ENCODE measurements around the gene PLRG1. TPM values are rescaled to one million over a fixed set of nuclear protein-coding genes. Genes with fewer than 3 reads are reported as not detected.

Gene PLRG1
- total and polyA plus RNA-seq, 2 donors (not counting 1 experiment from before 2014, with no cell fraction given) = 72.5 to 101 TPM

DNA sequence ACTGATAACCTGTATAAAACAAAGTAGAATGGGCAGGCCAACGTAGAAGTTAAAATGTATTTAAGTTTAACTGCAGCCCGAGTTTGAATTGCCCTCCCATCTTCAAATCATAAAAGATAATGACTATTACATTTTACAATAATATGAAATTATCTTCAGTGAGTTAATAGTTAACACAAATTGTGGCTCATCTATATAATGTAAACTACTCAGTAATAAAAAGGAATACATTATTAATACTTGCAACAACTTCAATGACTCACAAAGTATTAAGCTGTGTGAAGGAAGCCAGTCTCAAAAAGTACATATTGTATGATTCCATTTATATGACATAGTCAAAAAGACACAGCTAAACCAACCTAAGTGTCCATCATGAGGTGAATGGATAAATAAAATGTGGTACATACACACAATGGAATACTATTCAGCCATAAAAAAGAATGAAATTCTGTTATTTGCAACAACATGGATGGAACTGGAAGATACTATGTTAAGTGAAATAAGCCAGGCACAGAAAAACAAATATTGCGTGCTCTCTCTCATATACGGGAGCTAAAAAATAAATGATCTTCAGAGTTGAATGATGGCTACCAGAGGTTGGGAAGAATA lies 7.8 kb downstream of the PLRG1 start:
- H3K9ac ChIP-seq (ENCODE audit: insufficient read depth, low read length) = no peak overlapping the region
- no peaks in the 10 kb centered on the region for H3K4me1 ChIP-seq (ENCODE audit: control insufficient read depth, extremely low read depth, insufficient read depth, low read length)
- H3K4me3 ChIP-seq (replicated peaks in 1 of 4; ENCODE audit: control extremely low read depth in 1 of 4, insufficient read depth in 1 of 4, low read depth in 3 of 4, low read length in 4 of 4) = no peak overlapping the region
- DNase-seq (ENCODE audit: low read depth in 2 of 2) = no peak
- no peaks in the 10 kb centered on the region for H3K9me3 ChIP-seq (ENCODE audit: control insufficient read depth, insufficient read depth, low read depth, low read length)
- no peak overlapping the region for H3K27ac ChIP-seq (ENCODE audit: insufficient read depth, low read length)
- H3K27me3 ChIP-seq (ENCODE audit: control insufficient read depth, insufficient read depth, low read length) = no peaks in the 10 kb centered on the region
- no peak overlapping the region for H2AFZ ChIP-seq (ENCODE audit: low read length)
- H3K4me2 ChIP-seq (ENCODE audit: extremely low read depth, insufficient read depth, low read length) = no peak overlapping the region
- peaks cover 11% of the 10 kb centered on the region for H3K36me3 ChIP-seq (ENCODE audit: control insufficient read depth, insufficient read depth, low read length)
- no peaks in the 10 kb centered on the region for H3K79me2 ChIP-seq (ENCODE audit: control insufficient read depth, insufficient read depth, low read length)
- TF ChIP-seq EZH2 (IDR thresholded peaks at IDR 0.05; ENCODE audit: low read length, missing control alignments) = no peak
- TF ChIP-seq, protein P1, sequence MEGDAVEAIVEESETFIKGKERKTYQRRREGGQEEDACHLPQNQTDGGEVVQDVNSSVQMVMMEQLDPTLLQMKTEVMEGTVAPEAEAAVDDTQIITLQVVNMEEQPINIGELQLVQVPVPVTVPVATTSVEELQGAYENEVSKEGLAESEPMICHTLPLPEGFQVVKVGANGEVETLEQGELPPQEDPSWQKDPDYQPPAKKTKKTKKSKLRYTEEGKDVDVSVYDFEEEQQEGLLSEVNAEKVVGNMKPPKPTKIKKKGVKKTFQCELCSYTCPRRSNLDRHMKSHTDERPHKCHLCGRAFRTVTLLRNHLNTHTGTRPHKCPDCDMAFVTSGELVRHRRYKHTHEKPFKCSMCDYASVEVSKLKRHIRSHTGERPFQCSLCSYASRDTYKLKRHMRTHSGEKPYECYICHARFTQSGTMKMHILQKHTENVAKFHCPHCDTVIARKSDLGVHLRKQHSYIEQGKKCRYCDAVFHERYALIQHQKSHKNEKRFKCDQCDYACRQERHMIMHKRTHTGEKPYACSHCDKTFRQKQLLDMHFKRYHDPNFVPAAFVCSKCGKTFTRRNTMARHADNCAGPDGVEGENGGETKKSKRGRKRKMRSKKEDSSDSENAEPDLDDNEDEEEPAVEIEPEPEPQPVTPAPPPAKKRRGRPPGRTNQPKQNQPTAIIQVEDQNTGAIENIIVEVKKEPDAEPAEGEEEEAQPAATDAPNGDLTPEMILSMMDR (conservative IDR thresholded peaks at IDR 0.05 in 1 of 2, IDR thresholded peaks at IDR 0.05 in 1 of 2; ENCODE audit: low read depth in 1 of 2, low read length in 2 of 2) = no peak
- H4K20me1 ChIP-seq (ENCODE audit: control insufficient read depth, extremely low read depth, insufficient read depth, low read length) = no peaks in the 10 kb centered on the region

DNA sequence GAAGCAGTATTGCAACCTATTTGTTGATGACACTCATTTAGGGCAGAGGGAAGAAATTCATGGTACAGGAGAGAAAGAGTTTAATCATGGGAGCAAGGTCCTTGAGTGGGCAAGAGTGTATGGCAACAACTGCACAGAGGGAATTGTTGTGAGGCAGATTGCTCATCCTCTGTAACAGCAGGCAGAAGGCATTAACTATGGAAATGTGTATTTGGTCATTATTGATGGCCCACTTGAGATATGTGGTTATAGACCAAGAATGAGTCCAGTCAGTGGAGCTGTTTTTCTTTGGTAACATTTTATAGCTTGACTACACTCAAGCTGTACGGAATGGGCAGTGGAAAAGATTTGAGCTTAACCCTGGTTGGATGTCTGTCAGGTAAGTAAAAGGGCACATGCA lies 15.9 kb downstream of the PLRG1 start:
- DNase-seq (ENCODE audit: low read depth in 2 of 2) = no peak
- Histone ChIP-seq H3K9me3 (ENCODE audit: control insufficient read depth, insufficient read depth, low read depth, low read length) (no peaks in the 10 kb centered on the region), H3K27ac (ENCODE audit: insufficient read depth, low read length) (no peak overlapping the region)

DNA sequence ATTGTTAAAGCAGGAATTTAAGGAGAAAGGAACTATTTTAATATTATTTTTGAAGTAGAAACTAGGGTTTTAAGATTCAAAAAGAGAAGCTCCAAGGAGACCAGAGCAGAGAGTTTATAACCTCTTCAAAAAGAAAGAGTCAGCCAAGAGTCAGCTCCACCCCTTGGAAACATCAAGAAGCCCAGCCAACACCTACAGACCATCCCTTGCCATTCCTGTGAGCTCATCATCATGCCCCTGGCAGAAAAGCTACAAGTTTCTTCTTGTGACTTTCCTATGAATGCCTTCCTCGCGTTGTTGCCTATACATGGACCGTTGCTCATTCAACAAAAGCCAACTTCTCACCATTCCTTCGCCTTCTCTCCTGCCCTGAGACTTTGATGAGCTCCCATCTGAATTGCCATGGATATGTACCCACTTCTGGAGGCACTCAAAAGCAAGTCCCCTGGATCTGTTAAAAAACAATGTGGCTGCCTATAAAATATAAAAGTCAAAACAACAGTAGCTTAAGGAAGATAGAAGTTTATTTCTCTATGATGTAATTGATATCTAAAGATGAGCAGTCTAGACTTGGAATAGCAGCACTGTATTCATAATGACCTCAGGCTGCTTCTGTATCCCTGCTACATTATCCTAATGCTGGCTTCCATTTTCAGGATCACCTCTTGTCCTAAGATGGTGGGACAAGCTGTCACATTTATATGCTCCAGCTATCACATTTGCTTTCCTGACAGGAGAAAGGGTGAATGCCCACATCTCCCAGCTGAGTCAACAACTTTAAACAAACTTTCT lies 20.3 kb downstream of the PLRG1 start:
- Histone ChIP-seq H3K4me2 (ENCODE audit: extremely low read depth, insufficient read depth, low read length) (no peak overlapping the region), H3K4me1 (ENCODE audit: control insufficient read depth, extremely low read depth, insufficient read depth, low read length) (no peaks in the 10 kb centered on the region), H3K27ac (ENCODE audit: insufficient read depth, low read length) (no peak overlapping the region), H3K36me3 (ENCODE audit: control insufficient read depth, insufficient read depth, low read length) (no peaks in the 10 kb centered on the region), H2AFZ (ENCODE audit: low read length) (no peak overlapping the region), H3K79me2 (ENCODE audit: control insufficient read depth, insufficient read depth, low read length) (no peaks in the 10 kb centered on the region), H3K27me3 (ENCODE audit: control insufficient read depth, insufficient read depth, low read length) (no peaks in the 10 kb centered on the region), H3K9me3 (ENCODE audit: control insufficient read depth, insufficient read depth, low read depth, low read length) (no peaks in the 10 kb centered on the region), H3K4me3 (replicated peaks in 1 of 4; ENCODE audit: control extremely low read depth in 1 of 4, insufficient read depth in 1 of 4, low read depth in 3 of 4, low read length in 4 of 4) (no peak overlapping the region), H4K20me1 (ENCODE audit: control insufficient read depth, extremely low read depth, insufficient read depth, low read length) (no peaks in the 10 kb centered on the region), H3K9ac (ENCODE audit: insufficient read depth, low read length) (no peak overlapping the region)
- peak in 1 of 2 donors; percentile 45 for DNase-seq (ENCODE audit: low read depth in 2 of 2)
- TF ChIP-seq EZH2 (IDR thresholded peaks at IDR 0.05; ENCODE audit: low read length, missing control alignments) = no peak
- TF ChIP-seq, protein P1 (conservative IDR thresholded peaks at IDR 0.05 in 1 of 2, IDR thresholded peaks at IDR 0.05 in 1 of 2; ENCODE audit: low read depth in 1 of 2, low read length in 2 of 2) = no peak

More for the DNA sequence above, 15.9 kb downstream of the PLRG1 start:
- H3K4me2 ChIP-seq (ENCODE audit: extremely low read depth, insufficient read depth, low read length) = no peak overlapping the region
- no peak overlapping the region for H2AFZ ChIP-seq (ENCODE audit: low read length)
- H4K20me1 ChIP-seq (ENCODE audit: control insufficient read depth, extremely low read depth, insufficient read depth, low read length) = no peaks in the 10 kb centered on the region
- H3K4me3 ChIP-seq (replicated peaks in 1 of 4; ENCODE audit: control extremely low read depth in 1 of 4, insufficient read depth in 1 of 4, low read depth in 3 of 4, low read length in 4 of 4) = no peak overlapping the region
- no peak overlapping the region for H3K9ac ChIP-seq (ENCODE audit: insufficient read depth, low read length)
- peaks cover 7% of the 10 kb centered on the region for H3K36me3 ChIP-seq (ENCODE audit: control insufficient read depth, insufficient read depth, low read length)
- TF ChIP-seq, protein P1 (conservative IDR thresholded peaks at IDR 0.05 in 1 of 2, IDR thresholded peaks at IDR 0.05 in 1 of 2; ENCODE audit: low read depth in 1 of 2, low read length in 2 of 2) = no peak
- TF ChIP-seq EZH2 (IDR thresholded peaks at IDR 0.05; ENCODE audit: low read length, missing control alignments) = no peak
- no peaks in the 10 kb centered on the region for H3K4me1 ChIP-seq (ENCODE audit: control insufficient read depth, extremely low read depth, insufficient read depth, low read length)
- no peaks in the 10 kb centered on the region for H3K79me2 ChIP-seq (ENCODE audit: control insufficient read depth, insufficient read depth, low read length)
- H3K27me3 ChIP-seq (ENCODE audit: control insufficient read depth, insufficient read depth, low read length) = no peaks in the 10 kb centered on the region

All from fibroblast of lung (primary cell).